Heart right ventricle (tissue), 16 donors: ENCODE measurements around the gene CARD8. TPM values are rescaled to one million over a fixed set of nuclear protein-coding genes. Genes with fewer than 3 reads are reported as not detected.
"Not testable (repeated sequence)": the region's sequence is repeated elsewhere in the genome, so short reads cannot be mapped to it uniquely, and the experiment has no call there.

Source experiments
- ATAC-seq, 8 donors: fragments of 200-7000 bp; cut with Tn5 transposase; one replicate each; pipeline ENCODE4 v1.9.1; 2020; ENCODE audit warnings: mild to moderate bottlenecking in 8 of 8, moderate library complexity in 8 of 8, moderate number of reproducible peaks in 1 of 8
- DNase-seq, 2 donors: peaks; one replicate each; pipeline ENCODE4 v3.0.0-alpha.2; 2020
- H3K27ac ChIP-seq, 10 donors: fragments of 200-600 bp; sonication (generic) in 2 of 10; one replicate each; pipeline versions ENCODE4 v1.5.0 to v1.8.0; 2020 to 2022; ENCODE audit warnings: mild to moderate bottlenecking in 3 of 10
- H3K27me3 ChIP-seq, 7 donors: fragments of 200-600 bp; one replicate each; pipeline ENCODE4 v1.8.0; 2021 to 2022; ENCODE audit warnings: mild to moderate bottlenecking in 2 of 7
- H3K36me3 ChIP-seq, 9 donors: fragments of 200-600 bp; sonication (generic) in 1 of 9; one replicate each; pipeline versions ENCODE4 v1.5.0 to v1.8.0; 2020 to 2022; ENCODE audit warnings: mild to moderate bottlenecking in 2 of 9
- H3K4me1 ChIP-seq, 9 donors: fragments of 200-600 bp; sonication (generic) in 1 of 9; one replicate each; pipeline versions ENCODE4 v1.5.0 to v1.8.0; 2020 to 2022; ENCODE audit warnings: mild to moderate bottlenecking in 4 of 9
- H3K4me3 ChIP-seq, 10 donors: fragments of 200-600 bp; sonication (generic) in 2 of 10; one replicate each; pipeline versions ENCODE4 v1.5.0 to v1.8.0; 2020 to 2022; ENCODE audit warnings: mild to moderate bottlenecking in 7 of 10, moderate library complexity in 2 of 10
- H3K9me3 ChIP-seq, 11 donors: fragments of 200-600 bp in 10 of 11; sonication (generic) in 2 of 11; one replicate each; pipeline versions ENCODE4 v1.5.0 to v1.8.0; 2013 to 2022; ENCODE audit warnings: mild to moderate bottlenecking in 2 of 11, control low read depth in 1 of 11, moderate library complexity in 1 of 11
- WGBS, 2 donors: extraction: QIAGEN DNeasy Blood & Tissue Kit; methylation state at CpG; one replicate each; pipeline ENCODE4 v1.1.7; 2013; ENCODE audit warnings: inconsistent platforms in 1 of 2; 5-methylcytosine and 5-hydroxymethylcytosine counted together
- intact Hi-C, 10 donors: fragments of 100-400 bp; cut with DNase I; formaldehyde crosslinking; loops; one replicate each; pipeline versions ENCODE4 v1.11.1 to v1.14.2; 2022
- polyA plus RNA-seq, 2 donors: library from polyadenylated mRNA; stranded (reverse); fragments of 200-250 nt; gene quantifications; one replicate each; pipeline ENCODE4 v1.2.3, GENCODE V29; 2013
- total RNA-seq, 10 donors: library from RNA; stranded (reverse); fragmentation: NEBNext Ultra II Directional in 3 of 10; extraction: Animal tissue kit (Norgen Biotek cat#: 25700) in 3 of 10; gene quantifications; one replicate each; pipeline versions ENCODE4 v1.2.1 to v1.2.4, GENCODE V29; 2021 to 2023
- TF ChIP-seq, protein P1 (sequence below), 9 donors: fragments of 200-600 bp; sonication (generic) in 2 of 9; IDR thresholded peaks; one replicate each; pipeline versions ENCODE4 v1.5.0 to v1.8.0; 2021 to 2022; ENCODE audit warnings: antibody characterized with exemption in 9 of 9, mild to moderate bottlenecking in 5 of 9, moderate library complexity in 1 of 9
- donor health status: Arrhythmogenic right ventricular cardiomyopathy.
- donor health status: ischemic (EF 13 %, LVEDD 7.1; RV severe dilation, severe dysfunction).
- donor health status: healthy with polysubstance abuse.
- donor health status: DM: no; HTN: yes; CAD: no.
- donor health status: DM: no; HTN: no; CAD: no.
- donor health status: ischemic (EF 25% LVEDD 6.9; RV normal size, moderate dysfunction).
- donor health status: ischemic (EF 25% LVEDD 5.7; RV mildly dilated, moderate dysfunction).
- donor health status: healthy.
- donor health status: DM: yes; HTN: yes; CAD: no.
- donor health status: Ischemic cardiomyopathy.
- donor health status: ischemic (EF 35%, LVEDD 5.7; RV mildly dilated, moderate dysfunction).
- donor health status: nonischemic (EF 11% LVEDD 7.7; RV severe dilation, severe dysfunction).
- donor health status: DM: yes; HTN: yes; CAD: no.
- donor health status: PGD.
- donor health status: ischemic (EF 29% LVEDD 5.4; RV normal size, mild dysfunction).
- donor health status: nonischemic (EF 23%, LVEDD 6.1; RV moderate dilation, normal function).

CARD8 gene
- total and polyA plus RNA-seq, 12 donors = 18.9 to 49.5 (median 29.4) TPM

DNA sequence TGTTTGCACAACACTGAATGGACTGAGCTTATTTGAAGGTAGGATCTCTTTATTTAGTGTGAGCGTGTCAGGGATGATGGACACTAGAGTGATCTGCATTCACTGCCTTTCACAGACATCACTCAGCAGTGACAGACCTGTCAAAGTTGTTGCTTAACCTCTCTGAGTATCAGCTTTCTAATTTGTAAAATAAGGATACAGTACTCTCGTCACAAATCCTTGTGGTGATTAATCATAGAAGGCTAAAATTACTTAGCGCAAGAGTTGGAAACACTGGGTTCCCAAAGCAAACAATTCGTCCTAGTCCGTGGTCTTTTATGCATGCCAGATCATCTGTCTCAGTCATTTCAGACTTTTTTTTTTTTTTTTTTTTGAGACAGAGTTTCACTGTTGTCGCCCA, 16.6 kb downstream of the CARD8 start:
- 91 to 93% methylated on average over 6 of the region's 6 CpGs for WGBS, 2 donors
- Histone ChIP-seq H3K36me3 (peaks cover 0 to 95% (median 25%) of the 10 kb centered on the region in 9 donors), H3K27me3 (no peaks in the 10 kb centered on the region), H3K9me3 (no peaks in the 10 kb centered on the region), H3K27ac (no peak overlapping the region), H3K4me1 (peaks cover 0 to 4% (median 0%) of the 10 kb centered on the region in 9 donors), H3K4me3 (no peak overlapping the region)
- ATAC-seq (no peak), DNase-seq (no peak)
- TF ChIP-seq, protein P1, sequence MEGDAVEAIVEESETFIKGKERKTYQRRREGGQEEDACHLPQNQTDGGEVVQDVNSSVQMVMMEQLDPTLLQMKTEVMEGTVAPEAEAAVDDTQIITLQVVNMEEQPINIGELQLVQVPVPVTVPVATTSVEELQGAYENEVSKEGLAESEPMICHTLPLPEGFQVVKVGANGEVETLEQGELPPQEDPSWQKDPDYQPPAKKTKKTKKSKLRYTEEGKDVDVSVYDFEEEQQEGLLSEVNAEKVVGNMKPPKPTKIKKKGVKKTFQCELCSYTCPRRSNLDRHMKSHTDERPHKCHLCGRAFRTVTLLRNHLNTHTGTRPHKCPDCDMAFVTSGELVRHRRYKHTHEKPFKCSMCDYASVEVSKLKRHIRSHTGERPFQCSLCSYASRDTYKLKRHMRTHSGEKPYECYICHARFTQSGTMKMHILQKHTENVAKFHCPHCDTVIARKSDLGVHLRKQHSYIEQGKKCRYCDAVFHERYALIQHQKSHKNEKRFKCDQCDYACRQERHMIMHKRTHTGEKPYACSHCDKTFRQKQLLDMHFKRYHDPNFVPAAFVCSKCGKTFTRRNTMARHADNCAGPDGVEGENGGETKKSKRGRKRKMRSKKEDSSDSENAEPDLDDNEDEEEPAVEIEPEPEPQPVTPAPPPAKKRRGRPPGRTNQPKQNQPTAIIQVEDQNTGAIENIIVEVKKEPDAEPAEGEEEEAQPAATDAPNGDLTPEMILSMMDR (IDR thresholded peaks at IDR 0.05) = no peak
- intact Hi-C loops = no loop called here

DNA sequence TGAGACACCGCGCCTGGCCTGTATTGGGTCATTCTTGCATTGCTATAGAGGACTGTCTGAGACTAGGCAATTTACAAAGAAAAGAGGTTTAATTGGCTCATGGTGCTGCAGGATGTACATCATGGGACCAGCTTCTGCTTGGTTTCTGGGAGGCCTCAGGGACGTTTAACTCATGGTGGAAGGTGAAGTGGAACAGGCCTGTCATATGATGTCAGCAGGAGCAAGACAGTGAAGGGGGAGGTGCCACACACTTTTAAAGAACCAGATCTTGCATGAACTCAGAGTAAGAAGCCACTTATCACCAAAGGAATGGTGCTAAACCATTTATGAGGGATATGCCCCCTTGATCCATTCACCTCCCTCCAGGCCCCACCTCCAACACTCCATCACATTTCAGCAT, 18.7 kb downstream of the CARD8 start:
- intact Hi-C loops = no loop called here
- Histone ChIP-seq H3K27me3 (no peaks in the 10 kb centered on the region), H3K4me1 (no peaks in the 10 kb centered on the region), H3K9me3 (no peaks in the 10 kb centered on the region), H3K4me3 (no peak overlapping the region), H3K36me3 (peaks cover 0 to 98% (median 41%) of the 10 kb centered on the region in 9 donors), H3K27ac (no peak overlapping the region)
- DNase-seq (no peak), ATAC-seq (no peak)
- TF ChIP-seq, protein P1 (IDR thresholded peaks at IDR 0.05) = no peak
- WGBS, 2 donors = 67 to 74% methylated on average over 3 of the region's 3 CpGs

DNA sequence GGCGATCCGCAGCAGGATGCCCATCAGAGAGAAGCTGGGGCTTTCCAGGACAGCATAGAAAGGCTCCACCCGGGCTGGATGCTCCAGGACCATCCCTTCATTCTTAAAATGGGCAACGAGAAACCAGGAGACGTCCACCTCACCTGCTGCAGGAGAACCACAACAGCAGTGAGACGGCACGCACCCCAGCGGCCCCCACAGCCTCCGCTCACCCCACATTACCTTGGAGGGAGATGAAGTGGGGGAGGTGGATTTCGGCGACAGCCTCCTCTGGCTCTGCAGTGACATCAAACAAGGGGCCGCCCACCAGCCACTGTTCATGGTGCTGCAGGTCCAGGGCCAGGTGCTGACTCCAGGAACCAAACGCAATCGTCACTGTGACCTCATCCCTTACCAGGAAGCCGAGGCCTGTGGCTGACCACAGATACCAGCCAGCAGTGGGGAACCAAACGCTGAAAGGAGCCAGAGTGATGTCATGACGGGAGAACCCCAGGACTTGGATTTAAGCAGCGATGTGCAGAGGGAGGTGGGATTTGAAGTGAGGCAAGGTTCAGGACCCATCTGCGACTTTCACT, 25.1 kb downstream of the CARD8 start:
- 91 to 93% methylated on average over 19 of the region's 19 CpGs for WGBS, 2 donors
- no peak for ATAC-seq
- TF ChIP-seq, protein P1 (IDR thresholded peaks at IDR 0.05) = no peak

DNA sequence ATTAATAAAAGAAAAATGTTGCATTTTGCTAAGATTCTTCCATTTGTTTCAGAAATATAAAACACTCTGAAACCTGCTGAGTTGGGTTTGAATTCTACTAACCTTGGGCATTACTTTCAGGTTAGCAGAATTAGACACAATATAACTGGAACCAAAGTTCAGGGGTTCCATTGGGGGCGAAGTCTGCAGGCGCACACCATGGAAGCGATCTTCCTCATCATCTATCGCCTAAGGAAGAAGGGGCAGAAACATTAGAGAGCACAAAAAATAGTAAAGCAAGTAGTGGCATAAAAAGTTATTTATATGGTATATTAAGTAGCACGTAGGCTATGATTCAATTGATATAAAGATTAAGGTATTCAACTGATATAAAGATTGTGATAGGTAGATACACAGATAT, 34.1 kb downstream of the CARD8 start:
- H3K36me3 ChIP-seq = peaks cover 0 to 100% (median 11%) of the 10 kb centered on the region in 9 donors
- H3K9me3 ChIP-seq = no peaks in the 10 kb centered on the region
- no peak overlapping the region for H3K27ac ChIP-seq
- no peak overlapping the region for H3K4me3 ChIP-seq
- no peaks in the 10 kb centered on the region for H3K4me1 ChIP-seq
- TF ChIP-seq, protein P1 (IDR thresholded peaks at IDR 0.05) = no peak
- ATAC-seq = no peak
- H3K27me3 ChIP-seq = no peaks in the 10 kb centered on the region
- no peak for DNase-seq
- intact Hi-C loops = no loop called here
- WGBS, 2 donors = 97% methylated on average over 5 of the region's 5 CpGs

More for the DNA sequence above, 25.1 kb downstream of the CARD8 start:
- Histone ChIP-seq H3K27ac (no peak overlapping the region), H3K9me3 (no peaks in the 10 kb centered on the region), H3K27me3 (no peaks in the 10 kb centered on the region), H3K4me1 (no peaks in the 10 kb centered on the region), H3K4me3 (no peak overlapping the region), H3K36me3 (peaks cover 0 to 100% (median 37%) of the 10 kb centered on the region in 9 donors)
- DNase-seq = no peak
- intact Hi-C loops = no loop called here

DNA sequence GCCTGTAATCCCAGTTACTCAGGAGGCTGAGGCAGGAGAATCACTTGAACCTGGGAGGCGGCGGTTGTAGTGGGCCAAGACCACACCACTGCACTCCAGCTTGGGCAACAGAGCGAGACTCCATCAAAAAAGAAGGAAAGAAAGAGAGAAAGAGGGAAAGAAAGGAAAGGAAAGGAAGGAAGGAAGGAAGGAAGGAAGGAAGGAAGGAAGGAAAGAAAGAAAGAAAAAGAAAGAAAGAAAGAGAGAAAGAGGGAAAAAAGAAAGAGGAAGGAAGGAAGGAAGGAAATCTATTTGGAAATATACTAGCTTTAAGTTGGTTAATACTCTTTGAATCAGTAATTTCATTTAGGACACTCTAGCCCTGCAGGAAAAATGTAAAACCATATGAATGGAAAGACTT, 34.9 kb downstream of the CARD8 start:
- H3K9me3 ChIP-seq, H3K4me3 ChIP-seq, intact Hi-C loops, DNase-seq, H3K27me3 ChIP-seq, ATAC-seq, H3K27ac ChIP-seq, H3K4me1 ChIP-seq: not testable (repeated sequence)
- 97 to 98% methylated on average over 3 of the region's 3 CpGs for WGBS, 2 donors
- peaks cover 0 to 100% (median 17%) of the 10 kb centered on the region in 9 donors for H3K36me3 ChIP-seq
